ENCODE results near the gene PAEP.

Gene PAEP

GRCh38 chr9:135592625-135593024 lies 31.1 kb downstream of the PAEP start:
- Histone ChIP-seq H3K9ac (ENCODE audit: low read depth, low read length) (no peak overlapping the region), H3K9me3 (ENCODE audit: insufficient read depth, low read depth, low read length) (no peaks in the 10 kb centered on the region; the same call in 1 of the 2 replicates)

GRCh38 chr9:135596211-135596610 lies 34.7 kb downstream of the PAEP start:
- H3K4me1 ChIP-seq (ENCODE audit: insufficient read depth, low read length): no peaks in the 10 kb centered on the region
- no peak overlapping the region for H3K27ac ChIP-seq (ENCODE audit: low read length)
- H3K9ac ChIP-seq (ENCODE audit: low read depth, low read length): no peak overlapping the region
- no peaks in the 10 kb centered on the region for H3K36me3 ChIP-seq (ENCODE audit: insufficient read depth, low read depth, low read length)
- H3K4me3 ChIP-seq (ENCODE audit: low read length): no peak overlapping the region
- H3K9me3 ChIP-seq (ENCODE audit: insufficient read depth, low read depth, low read length): no peaks in the 10 kb centered on the region; the same call in 1 of the 2 replicates
- H3K27me3 ChIP-seq (ENCODE audit: insufficient read depth, low read length): no peaks in the 10 kb centered on the region

More at GRCh38 chr9:135592625-135593024, 31.1 kb downstream of the PAEP start:
- Histone ChIP-seq H3K4me1 (ENCODE audit: insufficient read depth, low read length) (no peaks in the 10 kb centered on the region), H3K36me3 (ENCODE audit: insufficient read depth, low read depth, low read length) (no peaks in the 10 kb centered on the region), H3K4me3 (ENCODE audit: low read length) (no peak overlapping the region), H3K27ac (ENCODE audit: low read length) (no peak overlapping the region), H3K27me3 (ENCODE audit: insufficient read depth, low read length) (no peaks in the 10 kb centered on the region)

GRCh38 chr9:135600296-135600817 lies 38.8 kb downstream of the PAEP start:
- H3K27ac ChIP-seq (ENCODE audit: low read length): no peak overlapping the region
- no peak overlapping the region for H3K4me3 ChIP-seq (ENCODE audit: low read length)
- H3K27me3 ChIP-seq (ENCODE audit: insufficient read depth, low read length): no peaks in the 10 kb centered on the region
- H3K9ac ChIP-seq (ENCODE audit: low read depth, low read length): no peak overlapping the region
- no peaks in the 10 kb centered on the region for H3K4me1 ChIP-seq (ENCODE audit: insufficient read depth, low read length)
- H3K9me3 ChIP-seq (ENCODE audit: insufficient read depth, low read depth, low read length): no peaks in the 10 kb centered on the region; the same call in 1 of the 2 replicates
- no peaks in the 10 kb centered on the region for H3K36me3 ChIP-seq (ENCODE audit: insufficient read depth, low read depth, low read length)

- Histone ChIP-seq H3K9ac (ENCODE audit: low read depth, low read length) (no peak overlapping the region), H3K4me3 (ENCODE audit: low read length) (no peak overlapping the region), H3K9me3 (ENCODE audit: insufficient read depth, low read depth, low read length) (no peaks in the 10 kb centered on the region), H3K27me3 (ENCODE audit: insufficient read depth, low read length) (no peaks in the 10 kb centered on the region), H3K4me1 (ENCODE audit: insufficient read depth, low read length) (no peaks in the 10 kb centered on the region), H3K27ac (ENCODE audit: low read length) (no peak overlapping the region), H3K36me3 (ENCODE audit: insufficient read depth, low read depth, low read length) (no peaks in the 10 kb centered on the region)
Observed at GRCh38 chr9:135601988-135602387, 40.4 kb downstream of the PAEP start.

GRCh38 chr9:135602789-135603481 lies 41.4 kb downstream of the PAEP start:
- no peaks in the 10 kb centered on the region for H3K9me3 ChIP-seq (ENCODE audit: insufficient read depth, low read depth, low read length)
- no peaks in the 10 kb centered on the region for H3K4me1 ChIP-seq (ENCODE audit: insufficient read depth, low read length)
- no peak overlapping the region for H3K4me3 ChIP-seq (ENCODE audit: low read length)
- H3K27ac ChIP-seq (ENCODE audit: low read length): no peak overlapping the region
- H3K9ac ChIP-seq (ENCODE audit: low read depth, low read length): no peak overlapping the region
- no peaks in the 10 kb centered on the region for H3K36me3 ChIP-seq (ENCODE audit: insufficient read depth, low read depth, low read length)
- no peaks in the 10 kb centered on the region for H3K27me3 ChIP-seq (ENCODE audit: insufficient read depth, low read length)

- H3K27ac ChIP-seq (ENCODE audit: low read length): no peak overlapping the region
- no peak overlapping the region for H3K4me3 ChIP-seq (ENCODE audit: low read length)
Observed at GRCh38 chr9:135604437-135605237, 43.1 kb downstream of the PAEP start.

GRCh38 chr9:135605238-135605781 lies 43.8 kb downstream of the PAEP start:
- H3K4me1 ChIP-seq (ENCODE audit: insufficient read depth, low read length): no peaks in the 10 kb centered on the region

More at GRCh38 chr9:135604437-135605237, 43.1 kb downstream of the PAEP start:
- Histone ChIP-seq H3K9ac (ENCODE audit: low read depth, low read length) (no peak overlapping the region; the same call in 1 of the 2 replicates), H3K4me1 (ENCODE audit: insufficient read depth, low read length) (no peaks in the 10 kb centered on the region), H3K27me3 (ENCODE audit: insufficient read depth, low read length) (no peaks in the 10 kb centered on the region), H3K36me3 (ENCODE audit: insufficient read depth, low read depth, low read length) (no peaks in the 10 kb centered on the region), H3K9me3 (ENCODE audit: insufficient read depth, low read depth, low read length) (no peaks in the 10 kb centered on the region)

GRCh38 chr9:135606885-135607259 lies 45.3 kb downstream of the PAEP start:
- Histone ChIP-seq H3K4me1 (ENCODE audit: insufficient read depth, low read length) (no peaks in the 10 kb centered on the region), H3K36me3 (ENCODE audit: insufficient read depth, low read depth, low read length) (no peaks in the 10 kb centered on the region), H3K4me3 (ENCODE audit: low read length) (no peak overlapping the region), H3K27me3 (ENCODE audit: insufficient read depth, low read length) (no peaks in the 10 kb centered on the region), H3K27ac (ENCODE audit: low read length) (no peak overlapping the region), H3K9ac (ENCODE audit: low read depth, low read length) (no peak overlapping the region), H3K9me3 (ENCODE audit: insufficient read depth, low read depth, low read length) (no peaks in the 10 kb centered on the region)

More at GRCh38 chr9:135605238-135605781, 43.8 kb downstream of the PAEP start:
- H3K27ac ChIP-seq (ENCODE audit: low read length): no peak overlapping the region
- no peak overlapping the region for H3K4me3 ChIP-seq (ENCODE audit: low read length)
- H3K9ac ChIP-seq (ENCODE audit: low read depth, low read length): no peak overlapping the region
- no peaks in the 10 kb centered on the region for H3K27me3 ChIP-seq (ENCODE audit: insufficient read depth, low read length)
- H3K9me3 ChIP-seq (ENCODE audit: insufficient read depth, low read depth, low read length): no peaks in the 10 kb centered on the region
- no peaks in the 10 kb centered on the region for H3K36me3 ChIP-seq (ENCODE audit: insufficient read depth, low read depth, low read length)

- Histone ChIP-seq H3K4me3 (ENCODE audit: low read length) (no peak overlapping the region), H3K27ac (ENCODE audit: low read length) (no peak overlapping the region), H3K36me3 (ENCODE audit: insufficient read depth, low read depth, low read length) (no peaks in the 10 kb centered on the region), H3K9me3 (ENCODE audit: insufficient read depth, low read depth, low read length) (no peaks in the 10 kb centered on the region), H3K27me3 (ENCODE audit: insufficient read depth, low read length) (no peaks in the 10 kb centered on the region), H3K9ac (ENCODE audit: low read depth, low read length) (no peak overlapping the region), H3K4me1 (ENCODE audit: insufficient read depth, low read length) (no peaks in the 10 kb centered on the region)
Observed at GRCh38 chr9:135607401-135608293, 46.1 kb downstream of the PAEP start.

GRCh38 chr9:135608294-135608998 lies 46.9 kb downstream of the PAEP start:
- no peak overlapping the region for H3K4me3 ChIP-seq (ENCODE audit: low read length)
- no peak overlapping the region for H3K27ac ChIP-seq (ENCODE audit: low read length)
- H3K4me1 ChIP-seq (ENCODE audit: insufficient read depth, low read length): no peaks in the 10 kb centered on the region
- H3K36me3 ChIP-seq (ENCODE audit: insufficient read depth, low read depth, low read length): no peaks in the 10 kb centered on the region
- no peaks in the 10 kb centered on the region for H3K9me3 ChIP-seq (ENCODE audit: insufficient read depth, low read depth, low read length)
- no peaks in the 10 kb centered on the region for H3K27me3 ChIP-seq (ENCODE audit: insufficient read depth, low read length)
- no peak overlapping the region for H3K9ac ChIP-seq (ENCODE audit: low read depth, low read length)

GRCh38 chr9:135608999-135609317 lies 47.4 kb downstream of the PAEP start:
- H3K27ac ChIP-seq (ENCODE audit: low read length): no peak overlapping the region
- no peak overlapping the region for H3K9ac ChIP-seq (ENCODE audit: low read depth, low read length)
- no peaks in the 10 kb centered on the region for H3K36me3 ChIP-seq (ENCODE audit: insufficient read depth, low read depth, low read length)
- H3K4me3 ChIP-seq (ENCODE audit: low read length): no peak overlapping the region
- no peaks in the 10 kb centered on the region for H3K9me3 ChIP-seq (ENCODE audit: insufficient read depth, low read depth, low read length)
- H3K4me1 ChIP-seq (ENCODE audit: insufficient read depth, low read length): no peaks in the 10 kb centered on the region
- H3K27me3 ChIP-seq (ENCODE audit: insufficient read depth, low read length): no peaks in the 10 kb centered on the region

All from iPS-20b (cell line).